Nephron progenitor cell (in vitro differentiated cells): ENCODE data around the gene SLC35E4.

Source experiments
- DNase-seq: peaks from one replicate; pipeline ENCODE4 v3.0.0; 2021
- H3K27ac Mint-ChIP-seq: 2 replicates; pipeline ENCODE4 v1.8.0; 2021; ENCODE audit warnings: mild to moderate bottlenecking, moderate library complexity, mixed read lengths
- H3K27me3 Mint-ChIP-seq: 2 replicates; pipeline ENCODE4 v1.8.0; 2021; ENCODE audit warnings: mild to moderate bottlenecking, low read depth, mixed read lengths; ENCODE audit not compliant: poor library complexity
- H3K36me3 Mint-ChIP-seq: 2 replicates; pipeline ENCODE4 v1.8.0; 2021; ENCODE audit warnings: low read depth, mixed read lengths
- H3K4me1 Mint-ChIP-seq: 2 replicates; pipeline ENCODE4 v1.8.0; 2021; ENCODE audit warnings: mixed read lengths
- H3K4me3 Mint-ChIP-seq: 2 replicates; pipeline ENCODE4 v1.8.0; 2021; ENCODE audit warnings: mild to moderate bottlenecking, moderate library complexity, mixed read lengths
- H3K9me3 Mint-ChIP-seq: 2 replicates; pipeline ENCODE4 v1.8.0; 2021; ENCODE audit warnings: mild to moderate bottlenecking, moderate library complexity, mixed read lengths
- CTCF ChIP-seq: fragments of 200-600 bp; sonication (generic); IDR thresholded peaks from 2 replicates; pipeline ENCODE4 v1.5.0; 2021; ENCODE audit warnings: antibody characterized with exemption

Gene SLC35E4

DNA sequence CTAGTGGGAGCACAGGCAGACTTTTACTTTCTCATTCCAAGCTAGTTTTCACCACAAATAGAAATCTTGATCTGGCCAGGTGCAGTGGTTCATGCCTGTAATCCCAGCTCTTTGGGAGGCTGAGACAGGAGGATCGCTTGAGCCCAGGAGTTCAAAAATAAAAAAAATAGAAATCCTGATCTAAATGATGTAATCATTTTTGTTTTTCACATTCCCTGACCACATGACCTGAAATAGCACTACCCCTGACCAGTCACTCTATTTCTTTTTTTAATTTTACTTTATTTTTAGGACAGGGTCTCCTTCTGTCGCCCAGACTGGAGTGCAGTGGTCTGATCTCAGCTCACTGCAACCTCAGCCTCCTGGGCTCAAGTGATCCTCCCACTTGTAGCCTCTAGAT lies 30.9 kb upstream of the SLC35E4 start:
- TF ChIP-seq CTCF: no peak
- Mint-ChIP-seq H3K36me3 (no peaks in the 10 kb centered on the region), H3K27me3 (peaks cover 4% of the 10 kb centered on the region), H3K4me3 (no peak overlapping the region), H3K9me3 (no peaks in the 10 kb centered on the region), H3K27ac (no peak overlapping the region), H3K4me1 (peaks cover 50% of the 10 kb centered on the region)
- no peak for DNase-seq

GRCh38 chr22:30605449-30606110 lies 30.0 kb upstream of the SLC35E4 start:
- H3K36me3 Mint-ChIP-seq: no peaks in the 10 kb centered on the region
- no peaks in the 10 kb centered on the region for H3K9me3 Mint-ChIP-seq
- peaks cover 4% of the 10 kb centered on the region for H3K27me3 Mint-ChIP-seq
- TF ChIP-seq CTCF: peak; percentile 59
- peaks cover 58% of the 10 kb centered on the region for H3K4me1 Mint-ChIP-seq
- peak overlapping the region; percentile 91 for H3K4me3 Mint-ChIP-seq
- H3K27ac Mint-ChIP-seq: no peak overlapping the region
- DNase-seq: peak; percentile 43

- Mint-ChIP-seq H3K36me3 (peaks cover 4% of the 10 kb centered on the region), H3K27ac (peak within 1 kb of the TSS; percentile 72), H3K9me3 (no peaks in the 10 kb centered on the region), H3K4me1 (peaks cover 58% of the 10 kb centered on the region), H3K4me3 (peak within 1 kb of the TSS; percentile 91), H3K27me3 (peaks cover under 1% of the 10 kb centered on the region)
- peak; percentile 55 for DNase-seq
- no peak for TF ChIP-seq CTCF
These were observed 28.9 kb upstream of the SLC35E4 start, which contains the start of gene TCN2 for GRCh38 chr22:30606455-30607299. Gene TCN2 (plus strand): TSS chr22:30607174. CDS start chr22:30607332, 158 bp downstream.

DNA sequence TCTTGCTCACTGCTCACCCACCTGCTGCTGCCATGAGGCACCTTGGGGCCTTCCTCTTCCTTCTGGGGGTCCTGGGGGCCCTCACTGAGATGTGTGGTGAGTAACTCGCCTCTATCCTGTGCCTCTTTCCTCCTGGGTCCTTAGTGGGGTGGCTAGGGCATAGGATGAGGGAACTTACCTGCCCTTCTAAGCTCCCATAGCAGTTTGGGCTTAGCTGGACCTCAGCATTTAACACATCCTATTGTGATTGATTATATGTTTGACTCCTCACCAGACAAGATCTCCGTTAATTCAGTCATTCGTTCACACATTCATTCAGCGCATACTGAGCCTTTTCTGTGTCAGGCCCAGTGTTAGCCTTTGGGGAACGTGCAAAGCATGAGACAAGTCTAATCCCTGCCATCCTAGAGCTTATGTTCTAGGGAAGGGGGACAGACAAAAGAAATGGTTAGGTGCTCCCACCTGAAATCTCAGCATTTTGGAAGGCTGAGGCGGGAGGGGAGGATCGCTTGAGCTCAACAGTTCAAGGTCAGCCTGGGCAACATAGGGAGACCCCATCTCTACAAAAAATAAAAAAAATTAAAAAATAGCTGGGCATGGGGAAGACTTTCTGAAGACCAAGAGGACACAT lies 28.2 kb upstream of the SLC35E4 start:
- peak overlapping the region; percentile 69 for H3K27ac Mint-ChIP-seq
- TF ChIP-seq CTCF: no peak
- DNase-seq: no peak

DNA sequence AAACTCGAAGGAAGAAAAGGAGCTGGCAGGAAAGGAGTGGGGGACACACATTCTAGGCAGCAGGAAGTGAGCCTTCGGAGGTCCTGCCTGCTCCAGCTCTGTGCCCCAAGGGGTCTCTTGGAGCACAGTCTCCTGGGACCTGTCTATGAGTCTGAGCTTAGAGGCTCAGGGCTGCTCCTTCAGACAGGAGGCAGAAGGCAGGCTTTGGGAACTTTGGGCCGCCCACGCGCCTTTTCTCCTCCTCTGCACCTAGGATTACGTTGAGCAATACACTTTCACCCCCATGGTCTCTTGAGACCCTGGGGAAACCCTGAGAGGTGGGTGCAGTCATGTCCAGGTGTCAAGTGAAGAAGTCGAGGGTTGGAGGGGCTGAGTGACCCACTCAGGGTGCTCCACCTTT lies 27.6 kb upstream of the SLC35E4 start:
- no peak for DNase-seq
- no peaks in the 10 kb centered on the region for H3K27me3 Mint-ChIP-seq
- peak overlapping the region; percentile 91 for H3K4me3 Mint-ChIP-seq
- no peaks in the 10 kb centered on the region for H3K9me3 Mint-ChIP-seq
- TF ChIP-seq CTCF: no peak
- H3K36me3 Mint-ChIP-seq: peaks cover 7% of the 10 kb centered on the region
- H3K4me1 Mint-ChIP-seq: peaks cover 54% of the 10 kb centered on the region
- no peak overlapping the region for H3K27ac Mint-ChIP-seq

More for the DNA sequence above, 28.2 kb upstream of the SLC35E4 start:
- H3K9me3 Mint-ChIP-seq: no peaks in the 10 kb centered on the region
- H3K27me3 Mint-ChIP-seq: no peaks in the 10 kb centered on the region
- H3K4me1 Mint-ChIP-seq: peaks cover 54% of the 10 kb centered on the region
- H3K36me3 Mint-ChIP-seq: peaks cover 7% of the 10 kb centered on the region
- H3K4me3 Mint-ChIP-seq: peak overlapping the region; percentile 91
